Epidermal melanocyte (primary cell): ENCODE measurements around the gene AMBRA1.
"Not testable (repeated sequence)": the region's sequence is repeated elsewhere in the genome, so short reads cannot be mapped to it uniquely, and the experiment has no call there.

ENCODE experiments used
- DNase-seq: peaks from one replicate; pipeline ENCODE4 v3.0.0; 2011; ENCODE audit warnings: low spot score; ENCODE audit not compliant: insufficient read length

Gene AMBRA1

GRCh38 chr11:46371262-46371661 lies 222.6 kb downstream of the AMBRA1 start:
- DNase-seq, result not testable (repeated sequence)

- no peak for DNase-seq
Measured at GRCh38 chr11:46370253-46370652, 223.6 kb downstream of the AMBRA1 start.

GRCh38 chr11:46369458-46370152 lies 224.2 kb downstream of the AMBRA1 start:
- DNase-seq, result peak; percentile 75

GRCh38 chr11:46367916-46368267 lies 225.9 kb downstream of the AMBRA1 start:
- no peak for DNase-seq

GRCh38 chr11:46367244-46367915 lies 226.4 kb downstream of the AMBRA1 start:
- DNase-seq, result no peak

GRCh38 chr11:46366661-46367161 lies 227.1 kb downstream of the AMBRA1 start:
- no peak for DNase-seq

- no peak for DNase-seq
Measured at GRCh38 chr11:46366260-46366659, 227.6 kb downstream of the AMBRA1 start.

GRCh38 chr11:46364791-46365190 lies 229.0 kb downstream of the AMBRA1 start:
- no peak for DNase-seq

GRCh38 chr11:46364056-46364455 lies 229.8 kb downstream of the AMBRA1 start:
- no peak for DNase-seq

GRCh38 chr11:46363455-46364005 lies 230.3 kb downstream of the AMBRA1 start:
- DNase-seq, result no peak

GRCh38 chr11:46363031-46363407 lies 230.8 kb downstream of the AMBRA1 start:
- no peak for DNase-seq

GRCh38 chr11:46362156-46363030 lies 231.4 kb downstream of the AMBRA1 start:
- DNase-seq, result no peak

- DNase-seq, result peak; percentile 59
Measured at GRCh38 chr11:46361283-46362155, 232.3 kb downstream of the AMBRA1 start.

GRCh38 chr11:46360878-46361277 lies 232.9 kb downstream of the AMBRA1 start:
- DNase-seq, result no peak

GRCh38 chr11:46359953-46360352 lies 233.9 kb downstream of the AMBRA1 start:
- no peak for DNase-seq

- no peak for DNase-seq
Measured at GRCh38 chr11:46357483-46357936, 236.3 kb downstream of the AMBRA1 start.

- no peak for DNase-seq
Measured at GRCh38 chr11:46356924-46357482, 236.8 kb downstream of the AMBRA1 start.

- no peak for DNase-seq
Measured at GRCh38 chr11:46353698-46354097, 240.1 kb downstream of the AMBRA1 start.

- DNase-seq, result no peak
Measured at GRCh38 chr11:46352063-46352841, 241.6 kb downstream of the AMBRA1 start.
